ENCODE results near the gene CCDC86.

DNA sequence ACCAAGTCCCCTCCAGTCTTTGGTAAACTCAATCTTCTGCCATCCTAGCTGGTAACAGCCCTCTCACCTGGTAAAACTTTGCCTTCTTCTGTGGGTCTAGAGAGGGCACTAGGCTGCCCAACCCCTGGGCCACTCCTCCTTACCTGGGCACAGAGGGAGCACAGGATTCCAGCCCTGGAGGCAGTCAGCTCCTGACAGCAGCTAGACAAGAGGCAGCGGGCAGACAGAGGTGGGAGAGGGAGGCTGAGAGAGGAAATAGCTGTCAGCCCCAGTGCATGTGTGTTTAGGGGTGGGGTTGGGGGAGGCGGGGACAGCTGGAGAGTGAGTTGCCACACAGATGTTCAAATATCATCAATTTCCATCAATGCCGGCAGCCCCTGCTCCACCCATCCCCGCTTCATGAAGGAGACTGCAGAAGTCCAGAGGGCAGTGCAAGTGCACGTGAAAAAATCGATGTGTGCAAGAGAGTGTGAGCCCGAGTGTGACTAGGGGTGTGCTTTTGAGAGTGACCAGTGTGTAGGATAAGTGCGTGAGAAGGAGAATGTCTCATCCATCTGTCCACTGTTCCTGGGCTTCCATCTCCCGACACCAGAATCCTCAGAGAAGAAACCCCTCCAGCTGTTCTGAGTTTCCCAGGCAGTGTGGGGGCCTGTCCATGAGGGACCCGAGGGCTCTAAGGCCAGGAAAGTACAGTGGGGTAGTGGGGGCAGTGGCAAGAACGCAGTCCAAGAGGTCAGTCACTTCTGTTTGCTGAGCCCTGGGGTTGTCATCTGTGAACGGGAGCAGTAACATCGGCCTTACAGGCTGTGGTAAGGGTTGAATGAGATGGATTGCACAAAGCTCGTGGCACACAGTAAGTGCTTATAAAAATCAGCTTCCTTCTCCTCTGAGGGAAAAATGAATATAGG, 14.1 kb downstream of the CCDC86 start, which contains the start of gene PTGDR2:
- TF ChIP-seq, protein P1, sequence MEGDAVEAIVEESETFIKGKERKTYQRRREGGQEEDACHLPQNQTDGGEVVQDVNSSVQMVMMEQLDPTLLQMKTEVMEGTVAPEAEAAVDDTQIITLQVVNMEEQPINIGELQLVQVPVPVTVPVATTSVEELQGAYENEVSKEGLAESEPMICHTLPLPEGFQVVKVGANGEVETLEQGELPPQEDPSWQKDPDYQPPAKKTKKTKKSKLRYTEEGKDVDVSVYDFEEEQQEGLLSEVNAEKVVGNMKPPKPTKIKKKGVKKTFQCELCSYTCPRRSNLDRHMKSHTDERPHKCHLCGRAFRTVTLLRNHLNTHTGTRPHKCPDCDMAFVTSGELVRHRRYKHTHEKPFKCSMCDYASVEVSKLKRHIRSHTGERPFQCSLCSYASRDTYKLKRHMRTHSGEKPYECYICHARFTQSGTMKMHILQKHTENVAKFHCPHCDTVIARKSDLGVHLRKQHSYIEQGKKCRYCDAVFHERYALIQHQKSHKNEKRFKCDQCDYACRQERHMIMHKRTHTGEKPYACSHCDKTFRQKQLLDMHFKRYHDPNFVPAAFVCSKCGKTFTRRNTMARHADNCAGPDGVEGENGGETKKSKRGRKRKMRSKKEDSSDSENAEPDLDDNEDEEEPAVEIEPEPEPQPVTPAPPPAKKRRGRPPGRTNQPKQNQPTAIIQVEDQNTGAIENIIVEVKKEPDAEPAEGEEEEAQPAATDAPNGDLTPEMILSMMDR (conservative IDR thresholded peaks at IDR 0.05) = no peak
- no peak for TF ChIP-seq ZFX (IDR thresholded peaks at IDR 0.05)
